CD14-positive monocyte (primary cell): Measurements from ENCODE around the gene TPPP. TPM values are rescaled to one million over a fixed set of nuclear protein-coding genes. Genes with fewer than 3 reads are reported as not detected.

Experiments used
- DNase-seq, 3 donors: peaks; one replicate each; pipeline ENCODE4 v3.0.0-alpha.2; 2011 to 2022
- H2AFZ ChIP-seq: 2 replicates; pipeline ENCODE4 v1.6.0; 2012; ENCODE audit warnings: mild to moderate bottlenecking, low read depth, low read length, inconsistent platforms; ENCODE audit not compliant: insufficient read depth, poor library complexity, severe bottlenecking
- H3K27ac ChIP-seq, 2 donors: 1 replicate in 1 of 2; 2 replicates in 1 of 2; pipeline ENCODE4 v1.5.1; 2012 to 2013; ENCODE audit warnings: low read length in 2 of 2, control low read depth in 1 of 2, inconsistent platforms in 1 of 2, low read depth in 1 of 2, mild to moderate bottlenecking in 1 of 2
- H3K27me3 ChIP-seq, 2 donors: one replicate each; pipeline versions ENCODE4 v1.6.0 to v1.6.1; 2011 to 2013; ENCODE audit warnings: low read length in 2 of 2; ENCODE audit not compliant: control insufficient read depth in 2 of 2, insufficient read depth in 2 of 2
- H3K36me3 ChIP-seq, 2 donors: replicated peaks in 1 of 2; 1 replicate in 1 of 2; 2 replicates in 1 of 2; pipeline versions ENCODE4 v1.5.1 to v1.6.1; 2012 to 2013; ENCODE audit warnings: low read length in 2 of 2, control low read depth in 1 of 2, inconsistent platforms in 1 of 2, mild to moderate bottlenecking in 1 of 2; ENCODE audit not compliant: insufficient read depth in 2 of 2, control insufficient read depth in 1 of 2
- H3K4me1 ChIP-seq, 2 donors: 1 replicate in 1 of 2; 2 replicates in 1 of 2; pipeline versions ENCODE4 v1.5.1 to v1.6.1; 2012 to 2013; ENCODE audit warnings: low read length in 2 of 2, control low read depth in 1 of 2, inconsistent platforms in 1 of 2, mild to moderate bottlenecking in 1 of 2, moderate library complexity in 1 of 2; ENCODE audit not compliant: insufficient read depth in 2 of 2, control insufficient read depth in 1 of 2
- H3K4me2 ChIP-seq: replicated peaks from 2 replicates; pipeline ENCODE3; 2012; ENCODE audit warnings: low read length, moderate library complexity, mild to moderate bottlenecking; ENCODE audit not compliant: poor library complexity, severe bottlenecking; ENCODE audit errors: extremely low read depth
- H3K4me3 ChIP-seq, 3 experiments: fragments of 200-600 bp in 1 of 3; sonication (generic) in 1 of 3; replicated peaks in 1 of 3; 1 replicate in 2 of 3; 2 replicates in 1 of 3; pipeline ENCODE4 v1.5.1; 2011 to 2013; ENCODE audit warnings: low read length in 3 of 3, mild to moderate bottlenecking in 3 of 3, control low read depth in 2 of 3, low read depth in 2 of 3, inconsistent platforms in 1 of 3, moderate library complexity in 1 of 3
- H3K79me2 ChIP-seq: 2 replicates; pipeline ENCODE4 v1.6.0; 2012; ENCODE audit warnings: mild to moderate bottlenecking, control low read depth, inconsistent platforms, low read length, moderate library complexity; ENCODE audit not compliant: insufficient read depth
- H3K9ac ChIP-seq: 2 replicates; pipeline ENCODE4 v1.6.0; 2017; ENCODE audit warnings: low read length, mild to moderate bottlenecking; ENCODE audit not compliant: insufficient read depth, poor library complexity, severe bottlenecking
- H3K9me3 ChIP-seq, 2 donors: replicated peaks in 1 of 2; 1 replicate in 1 of 2; 2 replicates in 1 of 2; pipeline versions ENCODE4 v1.5.1 to v1.6.1; 2012 to 2013; ENCODE audit warnings: low read length in 2 of 2, control low read depth in 1 of 2; ENCODE audit not compliant: control insufficient read depth in 1 of 2, insufficient read depth in 1 of 2
- H4K20me1 ChIP-seq: 2 replicates; pipeline ENCODE4 v1.6.0; 2012; ENCODE audit warnings: mild to moderate bottlenecking, low read length, control low read depth, moderate library complexity; ENCODE audit not compliant: insufficient read depth
- H3K27ac Mint-ChIP-seq, 7 donors: one replicate each; pipeline ENCODE4 v1.8.0; 2020; ENCODE audit warnings: mild to moderate bottlenecking in 7 of 7, mixed read lengths in 7 of 7, moderate library complexity in 6 of 7, inconsistent platforms in 2 of 7
- H3K27me3 Mint-ChIP-seq, 3 donors: one replicate each; pipeline ENCODE4 v1.8.0; 2021 to 2022; ENCODE audit warnings: low read depth in 3 of 3, mild to moderate bottlenecking in 3 of 3, mixed read lengths in 3 of 3, moderate library complexity in 3 of 3, inconsistent platforms in 1 of 3
- H3K36me3 Mint-ChIP-seq, 2 donors: one replicate each; pipeline ENCODE4 v1.8.0; 2020; ENCODE audit warnings: mixed read lengths in 2 of 2, inconsistent platforms in 1 of 2, mild to moderate bottlenecking in 1 of 2
- H3K4me1 Mint-ChIP-seq: one replicate; pipeline ENCODE4 v1.8.0; 2020; ENCODE audit warnings: mild to moderate bottlenecking, mixed read lengths
- H3K4me3 Mint-ChIP-seq, 2 donors: one replicate each; pipeline ENCODE4 v1.8.0; 2020; ENCODE audit warnings: mild to moderate bottlenecking in 2 of 2, mixed read lengths in 2 of 2, moderate library complexity in 1 of 2
- H3K9me3 Mint-ChIP-seq, 7 donors: one replicate each; pipeline ENCODE4 v1.8.0; 2020 to 2022; ENCODE audit warnings: mixed read lengths in 7 of 7, mild to moderate bottlenecking in 6 of 7, moderate library complexity in 6 of 7, inconsistent platforms in 2 of 7
- CTCF ChIP-seq: fragments of 200-600 bp; IDR thresholded peaks from one replicate; pipeline ENCODE4 v1.8.0; 2022; ENCODE audit warnings: antibody characterized with exemption, mild to moderate bottlenecking
- WGBS: methylation state at CpG from one replicate; pipeline ENCODE4 v1.1.5; 2013; ENCODE audit warnings: missing lambda C conversion rate; ENCODE audit not compliant: insufficient coverage; 5-methylcytosine and 5-hydroxymethylcytosine counted together
- intact Hi-C, 2 donors: fragments of 100-400 bp; cut with micrococcal nuclease; formaldehyde crosslinking; loops; one replicate each; pipeline versions ENCODE4 v1.15.0 to v1.15.1; 2023
- polyA plus RNA-seq, 3 donors: library from polyadenylated mRNA; depleted of rRNA in 1 of 3; unstranded in 2 of 3; stranded (reverse) in 1 of 3; fragments of 300-500 nt in 2 of 3; fragments of >200 nt in 1 of 3; fragmentation: Illumina TruSeq in 2 of 3; gene quantifications; 1 replicate in 2 of 3; 2 replicates in 1 of 3; pipeline ENCODE4 v1.2.3, GENCODE V29; 2012 to 2021

The TPPP gene
- polyA plus RNA-seq, 3 donors = 0.02 to 0.17 (median 0.06) TPM

- peak overlapping the region; percentile 76 for H2AFZ ChIP-seq
- 42% methylated on average over 8 of the region's 11 CpGs for WGBS
These were observed 82.1 kb downstream of the TPPP start for GRCh38 chr5:610744-611730.

More at GRCh38 chr5:610744-611730, 82.1 kb downstream of the TPPP start:
- peaks cover 35 to 43% (median 36%) of the 10 kb centered on the region in 3 donors for H3K27me3 Mint-ChIP-seq
- no peak for DNase-seq
- H3K79me2 ChIP-seq = peaks cover 18% of the 10 kb centered on the region
- no peak overlapping the region for H3K27ac ChIP-seq
- intact Hi-C loops = loop anchor here (5.0 to 10.0 kb wide), 8 partner anchors 69 to 1184 kb away; partner anchors contain the start of genes BRD9 (in 1 of the 2), EXOC3 (in 1 of the 2), MRPL36 (in 1 of the 2) and PDCD6 (in 1 of the 2)
- peaks cover 0 to 35% of the 10 kb centered on the region in 2 donors for H3K27me3 ChIP-seq
- peak overlapping the region; percentile 90 for H3K4me2 ChIP-seq
- H4K20me1 ChIP-seq = no peaks in the 10 kb centered on the region
- no peaks in the 10 kb centered on the region for H3K36me3 ChIP-seq
- peak overlapping the region; percentile 58 to 88 (median 85) for H3K4me3 ChIP-seq
- H3K9me3 ChIP-seq = no peaks in the 10 kb centered on the region
- H3K4me1 ChIP-seq = peaks cover 26 to 33% of the 10 kb centered on the region in 2 donors
- H3K4me3 Mint-ChIP-seq = peak overlapping the region; percentile 73 to 78
- peaks cover 0 to 1% of the 10 kb centered on the region in 2 donors for H3K36me3 Mint-ChIP-seq
- H3K27ac Mint-ChIP-seq = peak overlapping the region in 2 of 7 donors; percentile 26 to 30
- peaks cover 34% of the 10 kb centered on the region for H3K4me1 Mint-ChIP-seq
- peak overlapping the region; percentile 64 for H3K9ac ChIP-seq
- H3K9me3 Mint-ChIP-seq = peaks cover 5 to 7% (median 6%) of the 10 kb centered on the region in 7 donors
- no peak for TF ChIP-seq CTCF
